ENCODE measurements around the gene GNL3. TPM values are rescaled to one million over a fixed set of nuclear protein-coding genes. Genes with fewer than 3 reads are reported as not detected.
"Not testable (repeated sequence)": the region's sequence is repeated elsewhere in the genome, so short reads cannot be mapped to it uniquely, and the experiment has no call there.

Gene GNL3
- total RNA-seq, 1 experiment from 2014 or later, result 205 TPM

DNA sequence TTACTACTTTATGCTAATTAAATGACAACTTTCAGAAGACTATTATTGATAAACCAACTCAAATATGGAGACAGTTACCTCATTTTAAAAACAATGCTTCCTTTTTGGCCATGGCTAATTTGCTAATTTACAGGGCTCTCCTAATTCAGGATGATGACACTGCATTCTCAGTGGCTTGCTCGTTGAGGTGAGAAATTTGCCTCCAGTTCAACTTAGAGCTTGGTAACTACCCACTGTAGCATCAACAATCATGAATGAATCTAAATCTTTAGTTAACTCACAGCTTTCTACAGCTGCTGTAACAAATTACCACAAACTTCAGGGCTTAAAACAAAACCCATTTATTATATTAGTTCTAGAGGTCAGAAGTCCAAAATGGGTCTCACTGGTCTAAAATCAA, 14.2 kb upstream of the GNL3 start:
- Histone ChIP-seq H3K9me2 (ENCODE audit: insufficient read depth) (no peaks in the 10 kb centered on the region), H3K9ac (ENCODE audit: low read length) (peak overlapping the region; percentile 45), H3K36me3 (ENCODE audit: control insufficient read depth in 1 of 2, insufficient read depth in 2 of 2, low read length in 2 of 2) (peaks cover 9 to 16% of the 10 kb centered on the region in 2 experiments; a peak in 3 of 4 replicates), H3K9me3 (ENCODE audit: control insufficient read depth in 1 of 2, insufficient read depth in 1 of 2, low read depth in 1 of 2, low read length in 2 of 2) (no peaks in the 10 kb centered on the region), H3K4me1 (ENCODE audit: control insufficient read depth in 1 of 2, insufficient read depth in 2 of 2, low read length in 2 of 2) (peaks cover 24 to 31% of the 10 kb centered on the region in 2 experiments), H4K20me1 (ENCODE audit: insufficient read depth) (peaks cover 3% of the 10 kb centered on the region; the same call in 1 of the 2 replicates), H3K27ac (ENCODE audit: low read depth, low read length) (peak overlapping the region; percentile 81; the same call in 1 of the 2 replicates), H3K79me2 (ENCODE audit: insufficient read depth, low read length) (peaks cover 17% of the 10 kb centered on the region), H3K27me3 (ENCODE audit: insufficient read depth, low read length) (no peaks in the 10 kb centered on the region), H3K4me2 (ENCODE audit: low read length) (peak overlapping the region; percentile 67), H3K4me3 (replicated peaks in 1 of 2; ENCODE audit: low read depth in 1 of 2, low read length in 2 of 2) (peak overlapping the region in 1 of 2 experiments; percentile 17; a peak in 1 of 4 replicates), H2AFZ (ENCODE audit: low read depth, low read length, poor library complexity, severe bottlenecking) (no peak overlapping the region)
- no peak for ATAC-seq
- ChIA-PET POLR2A (no interaction called here), CTCF (no interaction called here), RAD21 (ENCODE audit: low non-redundant PET in 1 of 2, low total read pairs in 2 of 2, uncharacterized antibody in 2 of 2, unreplicated experiment in 2 of 2) (no interaction called here)
- TF ChIP-seq JUND (IDR thresholded peaks at IDR 0.05) (no peak), RAD21 (IDR thresholded peaks at IDR 0.05; ENCODE audit: low read depth) (no peak), CEBPB (IDR thresholded peaks at IDR 0.05; ENCODE audit: low read depth) (no peak), EZH2 (IDR thresholded peaks at IDR 0.05) (no peak), POLR2AphosphoS5 (IDR thresholded peaks at IDR 0.05; ENCODE audit: low read depth, low read length) (no peak), FOSL1 (IDR thresholded peaks at IDR 0.05; ENCODE audit: low read depth) (no peak), POLR2A (IDR thresholded peaks at IDR 0.05; ENCODE audit: borderline replicate concordance, extremely low read depth, insufficient read depth, insufficient read length) (no peak), YY1 (IDR thresholded peaks at IDR 0.05; ENCODE audit: extremely low read depth, insufficient replicate concordance, low read depth, low read length) (no peak)
- TF ChIP-seq, protein P1, sequence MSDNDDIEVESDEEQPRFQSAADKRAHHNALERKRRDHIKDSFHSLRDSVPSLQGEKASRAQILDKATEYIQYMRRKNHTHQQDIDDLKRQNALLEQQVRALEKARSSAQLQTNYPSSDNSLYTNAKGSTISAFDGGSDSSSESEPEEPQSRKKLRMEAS (IDR thresholded peaks at IDR 0.05), result no peak
- TF ChIP-seq, protein P2, sequence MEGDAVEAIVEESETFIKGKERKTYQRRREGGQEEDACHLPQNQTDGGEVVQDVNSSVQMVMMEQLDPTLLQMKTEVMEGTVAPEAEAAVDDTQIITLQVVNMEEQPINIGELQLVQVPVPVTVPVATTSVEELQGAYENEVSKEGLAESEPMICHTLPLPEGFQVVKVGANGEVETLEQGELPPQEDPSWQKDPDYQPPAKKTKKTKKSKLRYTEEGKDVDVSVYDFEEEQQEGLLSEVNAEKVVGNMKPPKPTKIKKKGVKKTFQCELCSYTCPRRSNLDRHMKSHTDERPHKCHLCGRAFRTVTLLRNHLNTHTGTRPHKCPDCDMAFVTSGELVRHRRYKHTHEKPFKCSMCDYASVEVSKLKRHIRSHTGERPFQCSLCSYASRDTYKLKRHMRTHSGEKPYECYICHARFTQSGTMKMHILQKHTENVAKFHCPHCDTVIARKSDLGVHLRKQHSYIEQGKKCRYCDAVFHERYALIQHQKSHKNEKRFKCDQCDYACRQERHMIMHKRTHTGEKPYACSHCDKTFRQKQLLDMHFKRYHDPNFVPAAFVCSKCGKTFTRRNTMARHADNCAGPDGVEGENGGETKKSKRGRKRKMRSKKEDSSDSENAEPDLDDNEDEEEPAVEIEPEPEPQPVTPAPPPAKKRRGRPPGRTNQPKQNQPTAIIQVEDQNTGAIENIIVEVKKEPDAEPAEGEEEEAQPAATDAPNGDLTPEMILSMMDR (IDR thresholded peaks at IDR 0.05 in 2 of 3, conservative IDR thresholded peaks at IDR 0.05 in 1 of 3; ENCODE audit: borderline replicate concordance in 1 of 3, insufficient read depth in 1 of 3, low read depth in 2 of 3, low read length in 2 of 3), result no peak
- TF ChIP-seq, protein P3, sequence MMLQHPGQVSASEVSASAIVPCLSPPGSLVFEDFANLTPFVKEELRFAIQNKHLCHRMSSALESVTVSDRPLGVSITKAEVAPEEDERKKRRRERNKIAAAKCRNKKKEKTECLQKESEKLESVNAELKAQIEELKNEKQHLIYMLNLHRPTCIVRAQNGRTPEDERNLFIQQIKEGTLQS (IDR thresholded peaks at IDR 0.05), result no peak
- intact Hi-C loops (cut with micrococcal nuclease), result no loop called here
- no TSS peak for BruUV-seq (replicated peaks)
- DNase-seq (ENCODE audit: low read depth, low spot score), result no peak

DNA sequence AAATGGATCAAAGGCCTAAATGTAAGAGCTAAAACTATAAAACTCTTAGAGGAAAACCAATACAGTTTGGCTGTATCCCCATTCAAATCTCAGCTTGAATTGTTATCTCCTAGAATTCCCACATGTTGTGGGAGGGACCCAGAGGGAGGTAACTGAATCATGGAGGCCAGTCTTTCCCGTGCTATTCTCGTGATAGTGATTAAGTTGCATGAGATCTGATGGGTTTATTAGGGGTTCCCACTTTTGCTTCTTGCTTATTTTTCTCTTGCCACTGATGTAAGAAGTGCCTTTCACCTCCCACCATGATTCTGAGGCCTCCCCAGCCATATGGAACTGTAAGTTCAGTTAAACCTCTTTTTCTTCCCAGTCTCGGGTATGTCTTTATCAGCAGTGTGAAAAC, 9.6 kb upstream of the GNL3 start:
- intact Hi-C loops (cut with micrococcal nuclease); POLR2A ChIA-PET; H3K4me3 ChIP-seq (replicated peaks in 1 of 2; ENCODE audit: low read depth in 1 of 2, low read length in 2 of 2); RAD21 ChIA-PET (ENCODE audit: low non-redundant PET in 1 of 2, low total read pairs in 2 of 2, uncharacterized antibody in 2 of 2, unreplicated experiment in 2 of 2); H3K9ac ChIP-seq (ENCODE audit: low read length); H3K9me2 ChIP-seq (ENCODE audit: insufficient read depth); H3K9me3 ChIP-seq (ENCODE audit: control insufficient read depth in 1 of 2, insufficient read depth in 1 of 2, low read depth in 1 of 2, low read length in 2 of 2); H3K4me2 ChIP-seq (ENCODE audit: low read length); DNase-seq (ENCODE audit: low read depth, low spot score); CTCF ChIA-PET; H2AFZ ChIP-seq (ENCODE audit: low read depth, low read length, poor library complexity, severe bottlenecking); H4K20me1 ChIP-seq (ENCODE audit: insufficient read depth); BruUV-seq (replicated peaks); H3K27ac ChIP-seq (ENCODE audit: low read depth, low read length); ATAC-seq; H3K27me3 ChIP-seq (ENCODE audit: insufficient read depth, low read length): not testable (repeated sequence)
- peaks cover 10 to 15% of the 10 kb centered on the region in 2 experiments for H3K4me1 ChIP-seq (ENCODE audit: control insufficient read depth in 1 of 2, insufficient read depth in 2 of 2, low read length in 2 of 2)
- peaks cover 17% of the 10 kb centered on the region for H3K79me2 ChIP-seq (ENCODE audit: insufficient read depth, low read length)
- peaks cover 16 to 25% of the 10 kb centered on the region in 2 experiments for H3K36me3 ChIP-seq (ENCODE audit: control insufficient read depth in 1 of 2, insufficient read depth in 2 of 2, low read length in 2 of 2)

Data from HCT116 (cell line).